ENCODE measurements around the gene GALNT16.

- no peak for TF ChIP-seq CTCF (IDR thresholded peaks at IDR 0.05)
- TF ChIP-seq EP300 (IDR thresholded peaks at IDR 0.05) = no peak
- no peak for TF ChIP-seq POLR2AphosphoS5 (IDR thresholded peaks at IDR 0.05)
Observed at GRCh38 chr14:69326611-69327010, 66.7 kb downstream of the GALNT16 start.

Data from esophagus muscularis mucosa (tissue), 4 donors.